Tibial artery (tissue), 4 donors: ENCODE results near the gene CFAP77.
"Not testable (repeated sequence)": the region's sequence is repeated elsewhere in the genome, so short reads cannot be mapped to it uniquely, and the experiment has no call there.

Experiments
- DNase-seq, 2 donors: peaks; one replicate each; pipeline ENCODE4 v3.0.0-alpha.2; 2019
- H3K27ac ChIP-seq, 2 donors: fragments of 200-600 bp; sonication (generic) in 1 of 2; 1 replicate in 1 of 2; 2 replicates in 1 of 2; pipeline ENCODE4 v1.5.1; 2018 to 2019; ENCODE audit warnings: mild to moderate bottlenecking in 1 of 2
- H3K27me3 ChIP-seq, 2 donors: fragments of 200-600 bp; sonication (generic) in 1 of 2; one replicate each; pipeline versions ENCODE4 v1.5.1 to v1.6.0; 2016 to 2019
- H3K36me3 ChIP-seq, 3 donors: fragments of 200-600 bp; sonication (generic) in 2 of 3; one replicate each; pipeline ENCODE4 v1.5.1; 2016 to 2019; ENCODE audit warnings: mild to moderate bottlenecking in 2 of 3
- H3K4me1 ChIP-seq, 4 donors: fragments of 200-600 bp; sonication (generic) in 2 of 4; 1 replicate in 3 of 4; 2 replicates in 1 of 4; pipeline ENCODE4 v1.5.1; 2016 to 2019
- H3K4me3 ChIP-seq, 2 donors: fragments of 200-600 bp; sonication (generic) in 1 of 2; 1 replicate in 1 of 2; 2 replicates in 1 of 2; pipeline ENCODE4 v1.5.1; 2018 to 2019; ENCODE audit warnings: mild to moderate bottlenecking in 2 of 2
- H3K9me3 ChIP-seq, 3 donors: fragments of 200-600 bp; sonication (generic) in 1 of 3; one replicate each; pipeline ENCODE4 v1.5.1; 2016 to 2019
- intact Hi-C: fragments of 100-400 bp; cut with DNase I; formaldehyde crosslinking; loops from one replicate; pipeline ENCODE4 v1.15.0; 2023; ENCODE audit warnings: low total_unique reads
- TF ChIP-seq, protein P1 (sequence below), 2 experiments: fragments of 200-600 bp in 1 of 2; fragments of 450-650 bp in 1 of 2; IDR thresholded peaks; one replicate each; pipeline ENCODE4 v1.5.1; 2017 to 2019; ENCODE audit warnings: antibody characterized with exemption in 2 of 2, mild to moderate bottlenecking in 1 of 2, moderate library complexity in 1 of 2

CFAP77 gene

DNA sequence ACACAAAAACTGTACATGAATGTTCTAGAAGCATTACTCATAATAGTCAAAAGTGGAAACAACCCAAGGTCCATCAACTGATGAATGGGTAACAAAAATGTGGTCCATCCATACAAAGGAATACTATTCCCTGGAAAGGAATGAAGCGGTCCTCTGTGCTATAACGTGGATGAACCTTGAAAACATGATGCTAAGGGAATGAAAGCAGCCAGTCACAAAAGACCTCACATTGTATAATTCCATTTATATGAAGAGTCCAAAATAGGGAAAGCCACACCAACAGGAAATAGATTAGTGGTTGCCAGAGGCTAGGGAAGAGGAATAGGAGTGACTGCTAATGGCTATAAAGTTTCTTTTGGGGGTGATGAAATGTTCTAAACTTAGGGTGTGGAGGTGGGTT is 149.7 kb downstream of the CFAP77 start:
- H3K4me3 ChIP-seq: no peak overlapping the region
- H3K27me3 ChIP-seq: peaks cover 0 to 66% of the 10 kb centered on the region in 2 donors
- TF ChIP-seq, protein P1, sequence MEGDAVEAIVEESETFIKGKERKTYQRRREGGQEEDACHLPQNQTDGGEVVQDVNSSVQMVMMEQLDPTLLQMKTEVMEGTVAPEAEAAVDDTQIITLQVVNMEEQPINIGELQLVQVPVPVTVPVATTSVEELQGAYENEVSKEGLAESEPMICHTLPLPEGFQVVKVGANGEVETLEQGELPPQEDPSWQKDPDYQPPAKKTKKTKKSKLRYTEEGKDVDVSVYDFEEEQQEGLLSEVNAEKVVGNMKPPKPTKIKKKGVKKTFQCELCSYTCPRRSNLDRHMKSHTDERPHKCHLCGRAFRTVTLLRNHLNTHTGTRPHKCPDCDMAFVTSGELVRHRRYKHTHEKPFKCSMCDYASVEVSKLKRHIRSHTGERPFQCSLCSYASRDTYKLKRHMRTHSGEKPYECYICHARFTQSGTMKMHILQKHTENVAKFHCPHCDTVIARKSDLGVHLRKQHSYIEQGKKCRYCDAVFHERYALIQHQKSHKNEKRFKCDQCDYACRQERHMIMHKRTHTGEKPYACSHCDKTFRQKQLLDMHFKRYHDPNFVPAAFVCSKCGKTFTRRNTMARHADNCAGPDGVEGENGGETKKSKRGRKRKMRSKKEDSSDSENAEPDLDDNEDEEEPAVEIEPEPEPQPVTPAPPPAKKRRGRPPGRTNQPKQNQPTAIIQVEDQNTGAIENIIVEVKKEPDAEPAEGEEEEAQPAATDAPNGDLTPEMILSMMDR (IDR thresholded peaks at IDR 0.05): no peak
- H3K27ac ChIP-seq: no peak overlapping the region
- H3K4me1 ChIP-seq: no peaks in the 10 kb centered on the region
- no peak for DNase-seq
- H3K9me3 ChIP-seq: no peaks in the 10 kb centered on the region
- intact Hi-C loops: no loop called here
- H3K36me3 ChIP-seq: no peaks in the 10 kb centered on the region

DNA sequence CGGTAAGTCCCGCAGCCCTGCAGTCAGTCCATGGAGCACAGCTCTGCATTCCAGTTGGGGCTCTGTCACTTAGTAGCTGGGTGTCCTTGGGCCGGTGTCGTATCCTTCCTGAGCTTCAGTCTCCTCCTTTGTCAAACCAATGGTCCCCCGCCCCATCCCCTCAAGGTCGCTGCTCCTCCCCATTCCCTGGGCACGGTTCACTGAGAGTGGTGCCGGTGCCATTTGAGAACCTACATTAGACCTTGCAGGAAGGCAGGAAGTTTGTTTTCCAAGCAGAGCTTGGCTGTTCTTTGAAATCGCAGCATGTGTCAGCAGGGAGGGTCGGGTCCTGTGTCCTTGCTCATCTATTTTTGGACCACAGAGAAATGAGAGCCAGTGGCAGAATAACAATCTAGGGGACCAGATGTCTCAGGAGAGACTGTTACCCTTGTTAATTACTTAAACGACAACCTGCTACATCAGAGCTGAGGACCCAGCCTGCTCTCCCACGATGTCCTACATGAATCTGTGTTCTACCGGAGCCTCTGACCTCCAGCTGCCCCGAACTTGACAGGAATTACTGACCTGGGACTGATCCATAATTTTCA is 150.7 kb downstream of the CFAP77 start:
- no peak overlapping the region for H3K4me3 ChIP-seq
- no peaks in the 10 kb centered on the region for H3K4me1 ChIP-seq
- TF ChIP-seq, protein P1 (IDR thresholded peaks at IDR 0.05): no peak
- no peaks in the 10 kb centered on the region for H3K36me3 ChIP-seq
- H3K9me3 ChIP-seq: no peaks in the 10 kb centered on the region
- H3K27me3 ChIP-seq: peaks cover 0 to 68% of the 10 kb centered on the region in 2 donors
- no peak for DNase-seq
- H3K27ac ChIP-seq: no peak overlapping the region
- intact Hi-C loops: no loop called here

DNA sequence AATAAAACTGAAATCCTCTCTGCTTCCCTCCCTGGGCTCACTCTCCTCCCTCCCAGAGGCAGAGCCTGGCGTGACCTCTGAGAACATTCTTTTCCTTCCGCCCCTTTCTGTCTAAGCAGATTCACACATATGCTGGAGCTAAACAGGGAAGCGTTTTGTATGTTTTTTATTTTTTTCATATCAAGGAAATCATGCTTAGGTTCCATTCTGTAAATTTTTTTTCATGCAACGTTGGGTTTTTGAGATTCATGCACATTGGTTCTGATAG is 152.2 kb downstream of the CFAP77 start:
- Histone ChIP-seq H3K4me1 (no peaks in the 10 kb centered on the region), H3K4me3 (no peak overlapping the region), H3K27ac (no peak overlapping the region), H3K27me3 (peaks cover 0 to 65% of the 10 kb centered on the region in 2 donors), H3K36me3 (no peaks in the 10 kb centered on the region), H3K9me3 (no peaks in the 10 kb centered on the region)
- TF ChIP-seq, protein P1 (IDR thresholded peaks at IDR 0.05): no peak
- no peak for DNase-seq
- intact Hi-C loops: no loop called here

DNA sequence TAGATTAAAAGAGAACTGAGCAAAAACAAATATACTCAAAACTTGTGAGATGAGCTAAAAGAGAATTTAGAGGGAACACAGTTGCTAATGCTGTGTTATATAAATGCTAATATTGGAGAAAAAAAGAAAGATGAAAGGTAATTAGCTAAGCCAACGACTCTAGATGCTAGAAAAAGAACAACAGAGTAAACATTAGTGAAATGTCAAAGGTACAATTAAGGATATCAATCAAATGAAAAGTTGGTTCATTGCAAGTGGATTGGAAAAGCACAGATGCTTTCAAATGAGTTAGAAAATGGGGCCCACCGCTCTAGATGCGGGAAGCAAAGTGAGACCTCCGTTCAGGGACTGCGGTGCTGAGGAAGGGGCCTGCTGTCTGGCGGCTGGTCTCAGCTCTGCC is 154.5 kb downstream of the CFAP77 start:
- TF ChIP-seq, protein P1 (IDR thresholded peaks at IDR 0.05): no peak
- Histone ChIP-seq H3K4me3 (no peak overlapping the region), H3K27ac (no peak overlapping the region), H3K27me3 (peaks cover 0 to 55% of the 10 kb centered on the region in 2 donors), H3K4me1 (no peaks in the 10 kb centered on the region), H3K36me3 (no peaks in the 10 kb centered on the region), H3K9me3 (no peaks in the 10 kb centered on the region)
- no peak for DNase-seq
- intact Hi-C loops: no loop called here

DNA sequence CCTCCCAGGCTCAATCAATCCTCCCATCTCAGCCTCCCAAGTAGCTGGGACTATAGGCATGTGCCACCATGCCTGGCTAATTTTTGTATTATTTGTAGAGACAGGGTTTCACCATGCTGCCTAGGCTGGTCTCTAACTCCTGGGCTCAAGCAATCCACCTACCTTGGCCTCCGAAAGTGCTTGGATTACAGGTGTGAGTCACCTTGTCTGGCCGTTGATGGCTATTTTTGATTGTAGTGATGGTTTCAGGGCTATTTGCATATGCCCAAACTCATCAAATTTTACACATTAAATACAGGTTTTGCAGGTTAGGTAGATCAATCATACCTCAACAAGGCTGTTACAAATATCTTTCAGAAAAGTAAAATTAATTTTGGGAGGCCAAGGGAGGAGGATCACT is 158.8 kb downstream of the CFAP77 start:
- peaks cover 0 to 58% of the 10 kb centered on the region in 2 donors for H3K27me3 ChIP-seq
- DNase-seq, H3K4me1 ChIP-seq, intact Hi-C loops, H3K36me3 ChIP-seq, H3K27ac ChIP-seq, H3K9me3 ChIP-seq, H3K4me3 ChIP-seq: not testable (repeated sequence)

DNA sequence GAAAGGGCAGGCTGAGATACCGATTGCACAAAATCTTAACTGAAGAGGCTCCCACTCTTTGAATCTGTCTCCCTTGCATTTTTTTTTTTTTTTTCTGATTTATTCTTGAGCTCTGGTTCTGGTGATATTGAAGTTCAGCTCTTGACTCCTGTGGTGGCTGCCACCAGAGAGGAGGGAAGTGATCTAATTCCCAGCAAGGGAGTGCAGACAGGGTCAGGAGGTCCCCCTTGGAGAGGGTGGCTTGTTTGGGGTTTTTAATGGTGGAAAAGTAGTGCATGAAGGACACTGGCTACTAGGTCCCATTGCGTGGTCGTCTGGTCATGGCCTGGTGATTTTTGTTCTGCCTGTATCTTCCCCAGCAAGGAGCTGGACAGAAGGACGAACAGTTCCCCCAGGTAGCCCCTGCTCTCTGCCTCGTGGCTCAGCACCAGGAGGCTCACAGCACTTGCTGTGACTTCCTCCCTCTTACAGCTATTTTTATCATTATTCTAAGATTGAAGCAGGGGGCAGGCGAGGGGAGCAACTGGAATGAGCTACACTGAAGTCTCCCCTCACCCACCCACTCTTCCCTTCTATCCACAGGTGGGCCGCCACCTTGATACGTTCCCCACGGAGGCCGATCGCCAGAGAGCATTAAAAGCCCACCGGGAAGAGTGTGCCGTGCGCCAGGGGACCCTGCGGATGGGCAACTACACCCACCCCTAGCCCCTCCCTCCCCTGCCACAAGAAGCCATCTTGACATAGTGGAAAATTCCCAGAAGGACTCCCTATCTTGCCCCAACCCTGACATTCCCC is 162.0 kb downstream of the CFAP77 start:
- Histone ChIP-seq H3K9me3 (no peaks in the 10 kb centered on the region), H3K27ac (no peak overlapping the region), H3K27me3 (peaks cover 0 to 70% of the 10 kb centered on the region in 2 donors), H3K4me3 (no peak overlapping the region), H3K4me1 (no peaks in the 10 kb centered on the region), H3K36me3 (no peaks in the 10 kb centered on the region)
- intact Hi-C loops: no loop called here
- DNase-seq: no peak
- TF ChIP-seq, protein P1 (IDR thresholded peaks at IDR 0.05): no peak
